IMR-90 (cell line): ENCODE results near the gene CAMK2G. TPM values are rescaled to one million over a fixed set of nuclear protein-coding genes. Genes with fewer than 3 reads are reported as not detected.

Experiments
- ATAC-seq: fragments of 200-7000 bp; cut with Tn5 transposase; 2 replicates; pipeline ENCODE4 v1.9.1; 2020; ENCODE audit warnings: low read depth, mild to moderate bottlenecking, moderate library complexity
- BruUV-seq: library from RNA; stranded (reverse); fragments of 400-500 nt; replicated peaks from 2 replicates; lab custom pipeline; 2021; lab: Mats Ljungman, UMichigan
- CTCF ChIA-PET: fragments of 300-600 bp; formaldehyde crosslinking; extraction: SDS; loops from one replicate; lab custom pipeline; 2021; ENCODE audit warnings: antibody characterized with exemption; lab: Yijun Ruan, JAX
- POLR2A ChIA-PET: fragments of 300-600 bp; sonication (Branson Sonifier 250); formaldehyde crosslinking; loops from one replicate; lab custom pipeline; 2022; ENCODE audit warnings: antibody characterized with exemption; ENCODE audit not compliant: unreplicated experiment; lab: Charles Lee
- DNase-seq: peaks from one replicate; pipeline ENCODE4 v3.0.0; 2013
- H2AFZ ChIP-seq: replicated peaks from 2 replicates; pipeline ENCODE3; 2013; ENCODE audit warnings: low read length, mild to moderate bottlenecking; ENCODE audit not compliant: poor library complexity
- H2AK5ac ChIP-seq: 2 replicates; pipeline ENCODE4 v1.6.1; 2013; ENCODE audit warnings: low read depth, low read length, inconsistent platforms
- H2AK9ac ChIP-seq: replicated peaks from 2 replicates; pipeline ENCODE3; 2013; ENCODE audit warnings: mild to moderate bottlenecking, low read depth, low read length, moderate library complexity; ENCODE audit not compliant: poor library complexity
- H2BK120ac ChIP-seq: 2 replicates; pipeline ENCODE4 v1.6.1; 2013; ENCODE audit warnings: low read depth, low read length, inconsistent platforms
- H2BK15ac ChIP-seq: 3 replicates; pipeline ENCODE4 v1.6.1; 2013; ENCODE audit warnings: low read depth, low read length, inconsistent platforms
- H2BK20ac ChIP-seq: 2 replicates; pipeline ENCODE4 v1.6.1; 2013; ENCODE audit warnings: low read depth, mild to moderate bottlenecking, inconsistent platforms, low read length, moderate library complexity
- H2BK5ac ChIP-seq: 2 replicates; pipeline ENCODE4 v1.6.1; 2013; ENCODE audit warnings: mild to moderate bottlenecking, low read depth, low read length, inconsistent platforms; ENCODE audit not compliant: poor library complexity, severe bottlenecking
- H3K14ac ChIP-seq: replicated peaks from 2 replicates; pipeline ENCODE4 v1.6.1; 2013; ENCODE audit warnings: low read depth, low read length, inconsistent platforms
- H3K18ac ChIP-seq: 2 replicates; pipeline ENCODE4 v1.6.1; 2013; ENCODE audit warnings: low read depth, low read length, control low read depth
- H3K23ac ChIP-seq: 2 replicates; pipeline ENCODE4 v1.6.1; 2013; ENCODE audit warnings: low read depth, low read length, inconsistent platforms
- H3K27ac ChIP-seq: 2 replicates; pipeline ENCODE4 v1.5.1; 2013; ENCODE audit warnings: mild to moderate bottlenecking, control low read depth, low read length; ENCODE audit not compliant: insufficient read depth
- H3K27me3 ChIP-seq: 2 replicates; pipeline ENCODE4 v1.6.1; 2013; ENCODE audit warnings: low read length; ENCODE audit not compliant: control insufficient read depth, insufficient read depth
- H3K36me3 ChIP-seq: 2 replicates; pipeline ENCODE4 v1.6.1; 2013; ENCODE audit warnings: low read length, mixed read lengths; ENCODE audit not compliant: control insufficient read depth, insufficient read depth
- H3K4ac ChIP-seq: 2 replicates; pipeline ENCODE4 v1.6.1; 2013; ENCODE audit warnings: low read depth, low read length, inconsistent platforms
- H3K4me1 ChIP-seq: 2 replicates; pipeline ENCODE4 v1.6.1; 2013; ENCODE audit warnings: low read length, mixed read lengths; ENCODE audit not compliant: control insufficient read depth, insufficient read depth
- H3K4me2 ChIP-seq: 2 replicates; pipeline ENCODE4 v1.6.1; 2013; ENCODE audit warnings: low read depth, mild to moderate bottlenecking, control low read depth, low read length, moderate library complexity
- H3K4me3 ChIP-seq: 2 replicates; pipeline ENCODE4 v1.5.1; 2013; ENCODE audit warnings: low read depth, mild to moderate bottlenecking, control low read depth, low read length, moderate library complexity; ENCODE audit not compliant: insufficient read depth
- H3K56ac ChIP-seq: 2 replicates; pipeline ENCODE4 v1.6.1; 2013; ENCODE audit warnings: low read length, inconsistent platforms; ENCODE audit not compliant: insufficient read depth; ENCODE audit errors: extremely low read depth
- H3K79me1 ChIP-seq, 2 experiments: 2 replicates each; pipeline ENCODE4 v1.6.1; 2013; ENCODE audit warnings: low read length in 2 of 2, inconsistent platforms in 1 of 2, low read depth in 1 of 2
- H3K9ac ChIP-seq: 2 replicates; pipeline ENCODE4 v1.6.1; 2013; ENCODE audit warnings: low read depth, low read length, control low read depth
- H3K9me1 ChIP-seq: 2 replicates; pipeline ENCODE4 v1.6.1; 2013; ENCODE audit warnings: low read length, inconsistent platforms; ENCODE audit not compliant: insufficient read depth
- H3K9me3 ChIP-seq: 2 replicates; pipeline ENCODE4 v1.6.1; 2013; ENCODE audit warnings: low read length; ENCODE audit not compliant: control insufficient read depth, insufficient read depth
- H4K20me1 ChIP-seq: 2 replicates; pipeline ENCODE4 v1.6.1; 2013; ENCODE audit warnings: low read length, inconsistent platforms; ENCODE audit not compliant: insufficient read depth
- H4K5ac ChIP-seq: 2 replicates; pipeline ENCODE4 v1.6.1; 2013; ENCODE audit warnings: mild to moderate bottlenecking, low read depth, low read length, control low read depth
- H4K8ac ChIP-seq, 2 experiments: 2 replicates each; pipeline ENCODE4 v1.6.1; 2013; ENCODE audit warnings: low read depth in 2 of 2, low read length in 2 of 2, control low read depth in 1 of 2, inconsistent platforms in 1 of 2
- H4K91ac ChIP-seq: 2 replicates; pipeline ENCODE4 v1.6.1; 2013; ENCODE audit warnings: low read depth, low read length, inconsistent platforms; ENCODE audit not compliant: insufficient read depth
- MXI1 ChIP-seq: IDR thresholded peaks from 2 replicates; pipeline ENCODE4 v1.6.1; 2012; ENCODE audit warnings: low read depth, mild to moderate bottlenecking, low read length, moderate library complexity, borderline replicate concordance
- POLR2A ChIP-seq: IDR thresholded peaks from 2 replicates; pipeline ENCODE4 v1.6.1; 2012; ENCODE audit warnings: mild to moderate bottlenecking, low read depth, low read length
- WGBS, 2 experiments: methylation state at CpG; one replicate each; pipeline versions ENCODE4 v1.1.5 to v1.1.7; 2013; ENCODE audit warnings: missing lambda C conversion rate in 2 of 2; ENCODE audit not compliant: insufficient read length in 1 of 2; ENCODE audit errors: extremely low coverage in 2 of 2; 5-methylcytosine and 5-hydroxymethylcytosine counted together
- dilution Hi-C: fragments of 300-500 bp; cut with HindIII; formaldehyde crosslinking; loops from one replicate; pipeline ENCODE4 v1.14.3; 2018; ENCODE audit warnings: low sequenced_read_pairs; ENCODE audit not compliant: unreplicated experiment
- in situ Hi-C: fragments of 300-500 bp; cut with MboI; formaldehyde crosslinking; loops from 3 replicates; pipeline ENCODE4 v1.14.3; 2019; ENCODE audit warnings: low sequenced_read_pairs, inconsistent platforms, mixed read lengths
- intact Hi-C: fragments of 100-400 bp; cut with micrococcal nuclease; formaldehyde crosslinking; loops from 2 replicates; pipeline ENCODE4 v1.10.0; 2022
- polyA plus RNA-seq, 3 experiments: library from polyadenylated mRNA; depleted of rRNA; stranded (reverse); fragments of >200 nt; gene quantifications; 2 replicates each; pipeline ENCODE4 v1.2.3, GENCODE V29; 2012; ENCODE audit warnings: low replicate concordance in 1 of 3
- total RNA-seq: library from RNA; depleted of rRNA; stranded (reverse); fragments of >200 nt; gene quantifications from 2 replicates; pipeline ENCODE4 v1.2.3, GENCODE V29; 2012

The CAMK2G gene
- total and polyA plus RNA-seq, 2 of the 4 experiments (the other 2 are of a cell fraction) = 20.4 to 25.4 TPM

- ChIA-PET POLR2A (interaction anchor here (1.0 kb wide), 1 partner anchor 14 kb away, joined by 4 read pairs; a partner anchor contains a TSS), CTCF (interaction anchor here (0.5 to 1.2 kb wide), 2 partner anchors 22 to 94 kb away, joined by 3 to 4 read pairs; no protein-coding TSS in a partner anchor)
- H2BK5ac ChIP-seq = peak overlapping the region; percentile 41
- H3K4me3 ChIP-seq = peak overlapping the region; percentile 57
- 0% methylated on average over 6 of the region's 54 CpGs; no CpG with 5 or more reads in 1 of the 2 experiments for WGBS, 2 experiments
- BruUV-seq = TSS peak; percentile 31
- peak overlapping the region; percentile 87 for H3K23ac ChIP-seq
- intact Hi-C loops = no loop called here
- dilution Hi-C loops = no loop called here
- in situ Hi-C loops = no loop called here
- H2BK20ac ChIP-seq = no peak overlapping the region
- H2AK9ac ChIP-seq = peak overlapping the region; percentile 96
- peak; percentile 24 for ATAC-seq
- peak overlapping the region; percentile 67 for H2AK5ac ChIP-seq
- peak overlapping the region; percentile 77 for H3K9ac ChIP-seq
- TF ChIP-seq POLR2A = no peak
- TF ChIP-seq MXI1 = peak; percentile 82
- peak overlapping the region; percentile 73; the same call in 1 of the 2 replicates for H3K4ac ChIP-seq
- H3K36me3 ChIP-seq = peaks cover 20% of the 10 kb centered on the region
- H4K91ac ChIP-seq = peak overlapping the region; percentile 49; the same call in 1 of the 2 replicates
- H4K20me1 ChIP-seq = peaks cover 37% of the 10 kb centered on the region
- peak overlapping the region; percentile 88 for H2AFZ ChIP-seq
- H4K5ac ChIP-seq = no peak overlapping the region
- H2BK120ac ChIP-seq = no peak overlapping the region
- peaks cover 13% of the 10 kb centered on the region; the same call in 1 of the 2 replicates for H3K9me1 ChIP-seq
- H3K27me3 ChIP-seq = no peaks in the 10 kb centered on the region
- H3K56ac ChIP-seq = peak overlapping the region; percentile 32; the same call in 1 of the 2 replicates
- peak overlapping the region; percentile 42 for H3K14ac ChIP-seq
- H3K9me3 ChIP-seq = no peaks in the 10 kb centered on the region
- H3K4me1 ChIP-seq = peaks cover 5% of the 10 kb centered on the region; the same call in 1 of the 2 replicates
- H4K8ac ChIP-seq = peak overlapping the region in 1 of 2 experiments; percentile 55; a peak in 2 of 4 replicates
- peak overlapping the region; percentile 82 for H3K27ac ChIP-seq
- no peak overlapping the region for H3K18ac ChIP-seq
- H2BK15ac ChIP-seq = no peak overlapping the region
- peak overlapping the region; percentile 98 for H3K4me2 ChIP-seq
- peaks cover 14 to 66% of the 10 kb centered on the region in 2 experiments for H3K79me1 ChIP-seq
- peak; percentile 65 for DNase-seq
These were observed 88.4 kb downstream of the CAMK2G start for GRCh38 chr10:73785721-73786511.
